Lower lobe of right lung (tissue), 2 donors: Measurements from ENCODE around the gene MMP12. TPM values are rescaled to one million over a fixed set of nuclear protein-coding genes. Genes with fewer than 3 reads are reported as not detected.
"Not testable (repeated sequence)": the region's sequence is repeated elsewhere in the genome, so short reads cannot be mapped to it uniquely, and the experiment has no call there.

Source experiments
- ATAC-seq, 2 donors: fragments of 200-7000 bp; cut with Tn5 transposase; one replicate each; pipeline ENCODE4 v1.9.1; 2020 to 2022; ENCODE audit warnings: mild to moderate bottlenecking in 2 of 2, moderate library complexity in 2 of 2
- DNase-seq: peaks from one replicate; pipeline ENCODE4 v3.0.0-alpha.2; 2020
- H3K27ac ChIP-seq: fragments of 200-600 bp; one replicate; pipeline ENCODE4 v1.8.0; 2022
- H3K27me3 ChIP-seq: fragments of 200-600 bp; one replicate; pipeline ENCODE4 v1.8.0; 2022; ENCODE audit warnings: low read depth
- H3K36me3 ChIP-seq: fragments of 200-600 bp; one replicate; pipeline ENCODE4 v1.8.0; 2022; ENCODE audit warnings: mild to moderate bottlenecking
- H3K4me1 ChIP-seq: fragments of 200-600 bp; one replicate; pipeline ENCODE4 v1.8.0; 2022
- H3K4me3 ChIP-seq: fragments of 200-600 bp; one replicate; pipeline ENCODE4 v1.8.0; 2022; ENCODE audit warnings: mild to moderate bottlenecking
- H3K9me3 ChIP-seq: fragments of 200-600 bp; one replicate; pipeline ENCODE4 v1.8.0; 2022
- intact Hi-C: fragments of 100-400 bp; cut with DNase I; formaldehyde crosslinking; loops from one replicate; pipeline ENCODE4 v1.11.0; 2022
- total RNA-seq: library from RNA; stranded (reverse); fragmentation: NEBNext Ultra II Directional; extraction: Animal tissue kit (Norgen Biotek cat#: 25700); gene quantifications from one replicate; pipeline ENCODE4 v1.2.1, GENCODE V29; 2021
- TF ChIP-seq, protein P1 (sequence below): fragments of 200-600 bp; IDR thresholded peaks from one replicate; pipeline ENCODE4 v1.8.0; 2022; ENCODE audit warnings: antibody characterized with exemption, mild to moderate bottlenecking
- donor health status: DM: no; HTN: yes; CAD: no; lungs with severe emphysema.

MMP12 gene
- total RNA-seq, 1 donor from 2014 or later, result 0.27 TPM

GRCh38 chr11:102886999-102887398 is 12.2 kb upstream of the MMP12 start:
- H3K9me3 ChIP-seq, result no peaks in the 10 kb centered on the region
- ATAC-seq (no peak), DNase-seq (no peak)
- H3K4me1 ChIP-seq, result no peaks in the 10 kb centered on the region
- H3K4me3 ChIP-seq, result no peak overlapping the region
- H3K36me3 ChIP-seq, result no peaks in the 10 kb centered on the region
- no peaks in the 10 kb centered on the region for H3K27me3 ChIP-seq
- TF ChIP-seq, protein P1, sequence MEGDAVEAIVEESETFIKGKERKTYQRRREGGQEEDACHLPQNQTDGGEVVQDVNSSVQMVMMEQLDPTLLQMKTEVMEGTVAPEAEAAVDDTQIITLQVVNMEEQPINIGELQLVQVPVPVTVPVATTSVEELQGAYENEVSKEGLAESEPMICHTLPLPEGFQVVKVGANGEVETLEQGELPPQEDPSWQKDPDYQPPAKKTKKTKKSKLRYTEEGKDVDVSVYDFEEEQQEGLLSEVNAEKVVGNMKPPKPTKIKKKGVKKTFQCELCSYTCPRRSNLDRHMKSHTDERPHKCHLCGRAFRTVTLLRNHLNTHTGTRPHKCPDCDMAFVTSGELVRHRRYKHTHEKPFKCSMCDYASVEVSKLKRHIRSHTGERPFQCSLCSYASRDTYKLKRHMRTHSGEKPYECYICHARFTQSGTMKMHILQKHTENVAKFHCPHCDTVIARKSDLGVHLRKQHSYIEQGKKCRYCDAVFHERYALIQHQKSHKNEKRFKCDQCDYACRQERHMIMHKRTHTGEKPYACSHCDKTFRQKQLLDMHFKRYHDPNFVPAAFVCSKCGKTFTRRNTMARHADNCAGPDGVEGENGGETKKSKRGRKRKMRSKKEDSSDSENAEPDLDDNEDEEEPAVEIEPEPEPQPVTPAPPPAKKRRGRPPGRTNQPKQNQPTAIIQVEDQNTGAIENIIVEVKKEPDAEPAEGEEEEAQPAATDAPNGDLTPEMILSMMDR, result no peak
- intact Hi-C loops, result no loop called here
- H3K27ac ChIP-seq, result no peak overlapping the region

- intact Hi-C loops, result no loop called here
- H3K4me3 ChIP-seq, result no peak overlapping the region
- H3K9me3 ChIP-seq, result no peaks in the 10 kb centered on the region
- H3K27me3 ChIP-seq, result no peaks in the 10 kb centered on the region
- no peak overlapping the region for H3K27ac ChIP-seq
- TF ChIP-seq, protein P1, result no peak
- no peaks in the 10 kb centered on the region for H3K36me3 ChIP-seq
- no peaks in the 10 kb centered on the region for H3K4me1 ChIP-seq
- DNase-seq, result no peak
- ATAC-seq, result no peak
Measured at GRCh38 chr11:102883141-102883540, 8.4 kb upstream of the MMP12 start.

- Histone ChIP-seq H3K27me3 (no peaks in the 10 kb centered on the region), H3K4me3 (no peak overlapping the region), H3K36me3 (no peaks in the 10 kb centered on the region), H3K27ac (no peak overlapping the region), H3K4me1 (no peaks in the 10 kb centered on the region), H3K9me3 (no peaks in the 10 kb centered on the region)
- ATAC-seq (peak; percentile 49 to 57), DNase-seq (no peak)
- intact Hi-C loops, result no loop called here
- TF ChIP-seq, protein P1, result no peak
Measured at GRCh38 chr11:102882389-102883024, 7.7 kb upstream of the MMP12 start.

DNA sequence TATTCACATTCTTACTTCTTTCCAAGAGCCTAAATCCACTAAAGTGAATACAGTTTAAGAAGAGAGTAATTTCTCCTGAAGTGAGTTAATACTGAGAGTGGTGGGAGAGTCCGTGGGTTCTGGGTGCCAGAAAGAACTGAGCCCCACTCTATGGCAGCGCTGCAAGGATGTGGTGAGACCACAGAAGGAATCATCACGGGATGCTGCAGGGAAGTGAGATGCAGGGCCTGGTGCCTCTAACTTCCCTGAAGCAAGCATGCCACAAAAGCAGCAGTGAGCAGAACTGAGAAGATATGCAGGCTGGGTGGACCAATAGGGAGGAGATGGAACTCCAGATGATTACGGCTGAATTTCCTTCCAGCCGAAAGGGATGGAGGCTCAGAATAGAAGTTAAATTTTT is 5.0 kb upstream of the MMP12 start:
- no peak overlapping the region for H3K4me3 ChIP-seq
- intact Hi-C loops, result no loop called here
- H3K27ac ChIP-seq, result no peak overlapping the region
- TF ChIP-seq, protein P1, result no peak
- no peaks in the 10 kb centered on the region for H3K27me3 ChIP-seq
- no peaks in the 10 kb centered on the region for H3K4me1 ChIP-seq
- no peaks in the 10 kb centered on the region for H3K9me3 ChIP-seq
- no peaks in the 10 kb centered on the region for H3K36me3 ChIP-seq
- peak in 1 of 2 donors; percentile 41 for ATAC-seq
- DNase-seq, result no peak

GRCh38 chr11:102878595-102878994 is 3.8 kb upstream of the MMP12 start:
- Histone ChIP-seq H3K4me3 (no peak overlapping the region), H3K4me1 (no peaks in the 10 kb centered on the region), H3K36me3 (no peaks in the 10 kb centered on the region), H3K9me3 (no peaks in the 10 kb centered on the region), H3K27me3 (no peaks in the 10 kb centered on the region), H3K27ac (no peak overlapping the region)
- DNase-seq (no peak), ATAC-seq (no peak)
- TF ChIP-seq, protein P1, result no peak
- intact Hi-C loops, result no loop called here

GRCh38 chr11:102869354-102869964 is 5.3 kb downstream of the MMP12 start:
- H3K4me3 ChIP-seq, H3K27me3 ChIP-seq, H3K9me3 ChIP-seq, H3K27ac ChIP-seq, intact Hi-C loops, H3K4me1 ChIP-seq, DNase-seq, H3K36me3 ChIP-seq, ATAC-seq: not testable (repeated sequence)
